GM18511 (cell line): Measurements from ENCODE around the gene APRT.
"Not testable (repeated sequence)": the region's sequence is repeated elsewhere in the genome, so short reads cannot be mapped to it uniquely, and the experiment has no call there.

Experiments
- ATAC-seq: cut with Tn5 transposase; IDR thresholded peaks from one replicate; pipeline ENCODE4 v1.9.1; 2021; ENCODE audit warnings: mild to moderate bottlenecking, moderate library complexity; ENCODE audit not compliant: unreplicated experiment

The APRT gene

DNA sequence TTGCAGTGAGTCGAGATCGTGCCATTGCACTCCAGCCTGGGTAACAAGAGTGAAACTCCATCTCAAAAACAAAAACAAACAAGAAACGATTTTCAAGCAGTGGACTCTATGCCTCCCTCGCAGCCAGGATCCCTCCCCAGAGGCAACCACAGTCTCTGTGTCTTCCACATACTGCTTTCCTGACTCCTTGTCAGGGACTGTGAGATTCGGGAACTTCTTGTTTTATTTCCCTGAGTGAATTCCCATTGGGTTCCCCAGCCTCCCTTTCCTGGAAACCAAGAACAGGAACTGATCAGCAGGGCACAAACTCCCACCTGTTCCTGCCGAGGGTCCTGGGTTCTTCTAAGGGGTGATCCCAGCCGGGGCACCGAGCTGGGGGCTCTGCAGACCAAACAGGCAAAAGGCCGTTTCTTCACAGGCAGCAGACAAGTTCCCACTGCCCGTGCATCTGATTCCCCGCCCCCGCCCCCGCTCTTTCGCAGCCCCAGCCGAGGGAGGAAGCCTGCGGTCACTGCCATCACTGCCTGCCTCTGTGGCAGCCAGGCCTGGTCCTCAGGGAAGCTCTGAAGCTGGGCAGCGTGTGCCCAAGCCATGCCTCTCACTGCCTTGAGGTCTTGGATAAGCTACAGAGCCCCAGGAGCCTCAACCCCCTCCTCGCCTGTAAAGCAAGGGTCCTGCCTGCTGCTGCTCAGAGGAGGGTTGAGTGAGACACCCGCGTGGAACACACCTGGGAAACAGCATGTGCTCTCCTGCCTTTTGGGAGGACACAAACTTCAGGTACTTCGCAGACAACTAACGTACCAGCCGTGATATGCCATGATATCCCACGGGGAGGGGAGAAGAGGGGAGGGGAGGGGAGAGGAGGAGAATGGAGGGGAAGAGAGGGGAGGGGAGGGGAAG lies 21.2 kb downstream of the APRT start:
- ATAC-seq: no peak

DNA sequence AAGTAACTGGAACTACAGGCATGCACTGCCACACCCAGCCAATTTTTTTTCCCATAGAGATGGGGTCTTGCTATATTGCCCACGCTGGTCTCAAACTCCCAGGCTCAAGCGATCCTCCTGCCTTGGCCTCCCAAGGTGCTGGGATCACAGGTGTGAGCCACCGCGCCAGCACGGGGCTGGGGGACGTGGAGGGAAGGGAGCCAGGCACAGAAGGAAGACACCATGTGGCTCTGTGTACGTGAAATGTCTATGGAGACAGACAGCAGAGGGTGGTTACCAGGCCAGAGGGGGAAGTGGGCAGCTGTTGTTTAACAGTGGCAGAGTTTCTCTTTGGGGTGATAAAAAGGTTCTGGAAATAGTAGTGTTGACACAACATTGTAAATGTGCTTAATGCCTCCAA lies 22.1 kb downstream of the APRT start:
- ATAC-seq: no peak

DNA sequence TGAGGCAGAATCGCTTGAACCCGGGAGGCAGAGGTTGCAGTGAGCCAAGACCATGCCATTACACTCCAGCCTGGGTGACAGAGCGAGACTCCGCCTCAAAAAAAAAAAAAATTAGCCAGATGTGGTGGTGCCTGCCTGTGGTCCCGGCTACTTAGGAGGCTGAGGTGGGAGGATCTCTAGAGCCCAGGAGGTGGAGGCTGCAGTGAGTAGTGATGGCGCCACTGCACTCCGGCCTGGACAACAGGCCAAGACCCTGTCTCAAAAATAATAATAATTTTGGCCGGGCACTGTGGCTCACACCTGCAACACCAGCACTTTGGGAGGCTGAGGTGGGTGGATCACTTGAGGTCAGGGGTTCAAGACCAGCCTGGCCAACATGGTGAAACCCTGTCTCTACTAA lies 23.0 kb downstream of the APRT start:
- ATAC-seq: not testable (repeated sequence)

DNA sequence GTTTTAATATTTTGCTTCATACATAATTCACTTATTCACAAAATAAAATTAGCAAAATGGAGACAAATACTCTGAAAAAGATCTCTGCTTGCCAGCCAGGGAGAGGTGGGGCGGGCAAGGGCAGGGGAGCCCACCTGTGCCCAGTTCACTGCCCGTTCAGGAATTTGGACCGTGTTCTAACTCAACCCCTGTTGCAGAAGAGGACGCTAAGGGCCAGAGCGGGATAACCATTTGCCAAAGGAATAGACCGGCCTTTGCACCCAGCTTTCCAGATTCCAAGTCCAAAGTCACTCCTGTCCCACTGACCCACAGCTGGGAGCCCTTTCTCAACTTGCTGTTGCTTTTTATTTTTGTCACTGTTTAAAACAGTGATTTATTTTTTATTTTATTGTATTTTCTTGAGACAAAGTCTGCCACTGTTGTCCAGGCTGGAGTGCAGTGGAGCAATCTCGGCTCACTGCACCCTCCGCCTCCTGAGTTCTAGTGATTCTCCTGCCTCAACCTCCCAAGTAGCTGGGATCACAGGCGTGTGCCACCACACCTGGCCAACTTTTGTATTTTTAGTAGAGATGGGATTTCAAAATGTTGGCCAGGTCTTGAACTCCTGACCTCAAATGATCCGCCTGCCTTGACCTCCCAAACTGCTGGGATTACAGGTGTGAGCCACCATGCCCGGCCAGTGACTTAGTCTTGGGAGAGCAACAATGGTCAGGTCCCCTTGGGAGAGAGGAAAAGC lies 24.0 kb downstream of the APRT start:
- ATAC-seq: no peak

DNA sequence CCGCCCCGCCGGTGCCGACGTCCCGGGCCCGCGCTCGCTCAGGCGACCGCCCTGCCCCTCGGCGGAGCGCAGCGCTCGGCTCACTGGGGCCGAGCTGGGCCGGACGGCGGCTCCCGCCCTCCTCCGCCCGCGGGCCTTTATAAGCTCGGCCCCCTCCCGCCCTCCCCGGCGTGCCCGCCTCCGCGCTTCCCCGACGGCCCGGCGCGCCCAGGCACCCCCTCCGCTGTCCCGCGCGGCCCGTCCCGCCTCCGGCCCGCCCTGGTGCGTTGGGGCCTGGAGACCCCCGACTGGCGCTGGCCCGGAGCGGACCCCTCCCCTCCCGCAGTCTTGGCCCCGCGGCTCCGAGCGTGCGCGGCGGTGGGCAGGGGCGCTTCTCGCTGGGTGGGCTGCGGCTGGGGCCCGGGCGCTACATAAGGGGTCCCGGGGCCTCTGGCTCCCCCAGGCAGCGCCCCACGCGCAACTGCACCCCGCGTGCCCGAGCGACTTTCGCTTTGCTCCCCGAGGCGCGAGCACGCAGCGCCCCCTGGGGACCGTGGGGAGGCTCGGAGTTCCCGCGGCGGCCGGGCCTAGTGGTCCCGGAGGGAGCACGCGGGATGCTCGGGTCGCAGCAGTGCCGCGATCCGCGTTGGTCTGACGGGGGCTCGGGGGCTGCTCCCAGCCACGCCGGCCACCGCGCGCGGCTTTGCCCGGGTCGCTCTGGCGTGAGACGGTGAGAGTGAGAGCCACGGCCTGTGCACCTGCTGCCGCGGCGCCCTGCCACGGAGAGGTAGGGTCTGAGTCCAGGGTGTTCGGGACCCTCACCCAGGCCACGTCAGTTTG lies 26.4 kb downstream of the APRT start, which contains the start of gene PIEZO1:
Gene PIEZO1, minus strand, starts transcription at position 115 of the 819 bp plus-strand sequence. CDS start 256 bp downstream, outside the sequence.
- ATAC-seq: peak; percentile 41

DNA sequence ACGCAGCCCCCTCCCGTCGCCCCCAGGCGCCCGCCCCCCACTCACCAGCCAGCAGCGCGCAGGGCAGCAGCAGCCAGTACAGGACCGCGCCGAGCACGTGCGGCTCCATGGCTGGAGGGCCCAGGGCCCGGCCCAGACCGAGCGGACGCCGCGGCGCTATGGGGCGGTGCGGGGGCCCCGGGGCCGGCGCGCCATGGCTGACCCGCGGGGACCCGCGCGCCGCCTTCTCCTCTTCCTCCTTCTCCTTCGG lies 26.9 kb downstream of the APRT start:
- ATAC-seq: peak; percentile 10

DNA sequence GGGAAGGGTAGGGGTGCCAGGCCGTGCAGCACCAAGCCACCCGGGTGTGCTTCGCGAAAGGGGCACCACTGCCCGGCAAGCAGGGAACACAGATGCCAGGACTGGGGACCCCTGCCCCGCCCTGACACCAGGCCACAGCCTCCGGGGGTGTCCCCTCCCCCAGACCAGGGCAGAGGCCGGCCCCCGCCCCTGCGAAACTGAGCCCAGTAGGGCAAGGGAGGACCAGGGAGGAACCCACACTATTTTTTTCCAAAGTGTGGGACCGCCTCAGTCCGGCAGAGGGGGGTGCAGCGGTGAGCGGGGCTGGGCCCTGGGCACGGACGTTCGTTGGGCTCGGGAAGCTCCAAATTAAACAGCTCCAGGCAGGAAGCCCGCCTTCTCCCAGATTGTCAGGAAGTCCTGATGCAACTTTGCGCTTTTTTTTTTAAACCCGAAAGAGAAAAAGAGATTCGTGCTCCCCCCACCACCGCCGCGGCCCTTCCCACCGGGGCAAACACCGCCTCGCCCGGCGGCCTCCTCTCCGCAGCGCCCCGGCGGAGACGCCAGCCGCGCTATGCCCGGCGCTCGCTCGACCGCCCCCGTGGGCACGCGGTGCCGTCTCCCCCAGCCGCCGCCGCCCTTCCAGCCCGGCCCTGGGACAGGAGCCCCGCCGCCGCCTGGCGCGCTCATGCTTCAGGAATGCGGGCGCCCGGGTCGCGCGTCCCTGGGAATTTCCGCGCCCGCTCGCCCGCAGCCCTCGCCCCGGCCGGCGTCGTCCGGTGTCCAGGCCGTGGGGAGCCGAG lies 27.5 kb downstream of the APRT start:
- ATAC-seq: peak; percentile 26

DNA sequence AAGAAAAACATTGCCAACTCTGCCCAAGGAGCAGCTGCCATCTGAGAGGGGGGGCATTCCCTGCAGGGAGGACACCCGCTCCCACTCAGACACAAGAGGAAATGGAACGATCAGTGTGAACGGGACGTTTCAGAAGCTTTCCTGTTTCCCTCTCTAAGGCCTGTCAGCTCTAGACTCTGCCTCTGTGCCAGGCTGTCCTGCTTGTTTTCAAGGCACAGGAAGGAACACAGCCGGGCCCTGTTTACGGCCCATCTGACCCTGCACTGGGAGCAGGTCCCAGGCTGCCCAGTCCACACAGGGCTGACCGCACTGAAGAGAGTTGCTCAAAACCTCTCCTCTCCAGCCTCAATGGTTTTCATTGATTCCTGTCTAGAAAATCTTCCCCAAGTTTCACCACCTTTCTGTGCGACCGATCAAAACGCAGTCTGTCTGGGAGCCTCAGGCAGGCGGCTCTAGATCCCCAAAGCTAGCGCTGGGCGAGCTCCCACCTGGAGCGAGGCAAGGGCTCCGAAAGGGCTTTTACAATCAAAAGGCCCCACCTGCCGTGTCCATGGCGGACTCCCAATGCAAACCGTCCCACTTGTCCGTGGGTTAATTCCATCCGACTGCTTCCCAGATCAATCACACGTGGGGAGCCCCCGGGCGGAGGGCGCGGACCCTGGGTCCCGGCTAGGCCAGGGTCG lies 28.2 kb downstream of the APRT start:
- no peak for ATAC-seq

DNA sequence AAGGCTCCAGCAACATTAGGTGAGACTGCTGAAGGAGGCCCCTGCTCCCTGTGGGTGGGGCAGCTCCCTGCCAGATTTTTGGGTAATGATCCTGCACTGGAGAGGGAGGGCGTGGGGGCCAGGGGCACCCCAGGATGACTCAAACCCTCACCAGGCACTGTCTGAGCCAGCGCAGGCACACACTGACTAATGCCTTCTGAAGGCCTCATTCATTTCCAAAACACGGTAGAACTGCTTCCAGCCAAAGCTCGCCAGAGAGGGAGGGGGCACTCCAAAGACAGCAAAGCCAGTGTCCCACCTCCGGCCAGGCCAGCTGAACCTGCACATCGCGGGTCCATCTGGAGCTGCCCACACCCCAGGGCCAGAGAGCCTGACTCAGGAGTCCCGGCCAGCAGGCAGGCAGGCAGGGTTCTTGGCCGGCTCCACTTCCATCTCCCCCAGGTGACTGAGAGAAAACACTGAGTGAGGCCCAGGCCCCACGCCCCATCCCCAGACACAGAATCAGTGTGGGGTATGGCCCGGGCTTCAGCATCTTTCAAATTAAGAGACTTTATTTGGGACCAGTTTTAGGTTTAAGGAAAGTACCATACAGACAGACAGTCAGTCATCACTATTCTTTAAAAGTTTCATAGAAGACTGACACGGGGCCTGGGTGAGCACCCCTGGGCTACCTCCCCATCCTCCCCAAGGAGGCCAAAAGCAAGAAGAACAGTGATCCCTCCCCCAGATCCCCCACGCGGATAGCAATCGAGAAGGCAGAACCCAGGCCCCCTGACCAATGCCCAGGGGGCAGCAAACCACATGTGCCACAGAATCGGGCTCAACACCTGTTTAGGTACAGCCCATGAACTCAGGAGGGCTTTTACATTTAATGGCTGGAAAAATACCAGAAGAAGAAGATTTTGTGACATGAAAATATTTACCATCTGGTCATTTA lies 29.0 kb downstream of the APRT start:
- no peak for ATAC-seq

DNA sequence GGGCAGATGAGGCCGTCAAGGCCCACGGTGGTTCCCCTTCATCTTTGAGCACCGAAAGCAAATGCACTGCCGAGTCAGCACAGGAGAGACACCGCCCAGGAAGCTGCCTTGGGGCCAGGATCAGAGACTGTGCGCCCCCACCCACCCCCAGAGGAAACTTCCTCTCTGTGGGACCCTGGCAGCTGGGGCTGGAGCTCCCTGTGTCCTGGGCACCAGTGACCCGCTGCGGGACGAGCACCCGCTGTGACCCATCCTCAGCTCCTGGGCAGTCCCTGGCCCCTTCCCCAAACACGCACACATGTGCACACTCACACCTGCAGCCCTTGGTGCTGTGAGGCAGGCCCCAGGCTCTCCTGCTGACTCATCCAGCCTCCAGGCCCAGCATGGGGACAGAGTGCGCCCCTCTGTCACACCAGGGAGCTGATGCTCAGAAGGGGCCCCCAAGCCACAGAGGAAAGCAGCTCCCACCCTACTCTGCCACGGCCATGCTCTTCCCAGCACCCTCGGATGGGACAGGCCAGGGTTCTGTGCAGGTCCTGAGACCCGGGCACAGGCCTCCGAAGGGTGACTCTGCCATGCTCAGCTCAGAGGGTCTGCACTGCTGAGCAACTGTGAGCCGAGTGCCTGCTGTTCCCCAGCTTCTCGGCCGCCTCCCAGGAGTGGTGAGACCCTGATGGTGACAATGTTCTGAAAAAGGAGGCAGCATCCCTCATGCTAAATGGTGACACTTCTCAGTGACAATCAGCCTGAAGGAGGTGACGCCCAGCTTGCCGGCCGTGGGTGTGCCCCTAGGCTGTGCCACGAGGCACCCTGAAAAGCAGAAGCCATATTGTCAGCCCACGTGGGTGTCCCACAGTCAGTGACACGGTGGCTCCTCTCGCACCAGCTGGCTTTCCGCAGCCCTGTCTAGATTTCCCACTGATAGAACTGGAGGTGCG lies 30.3 kb downstream of the APRT start:
- peak; percentile 53 for ATAC-seq

DNA sequence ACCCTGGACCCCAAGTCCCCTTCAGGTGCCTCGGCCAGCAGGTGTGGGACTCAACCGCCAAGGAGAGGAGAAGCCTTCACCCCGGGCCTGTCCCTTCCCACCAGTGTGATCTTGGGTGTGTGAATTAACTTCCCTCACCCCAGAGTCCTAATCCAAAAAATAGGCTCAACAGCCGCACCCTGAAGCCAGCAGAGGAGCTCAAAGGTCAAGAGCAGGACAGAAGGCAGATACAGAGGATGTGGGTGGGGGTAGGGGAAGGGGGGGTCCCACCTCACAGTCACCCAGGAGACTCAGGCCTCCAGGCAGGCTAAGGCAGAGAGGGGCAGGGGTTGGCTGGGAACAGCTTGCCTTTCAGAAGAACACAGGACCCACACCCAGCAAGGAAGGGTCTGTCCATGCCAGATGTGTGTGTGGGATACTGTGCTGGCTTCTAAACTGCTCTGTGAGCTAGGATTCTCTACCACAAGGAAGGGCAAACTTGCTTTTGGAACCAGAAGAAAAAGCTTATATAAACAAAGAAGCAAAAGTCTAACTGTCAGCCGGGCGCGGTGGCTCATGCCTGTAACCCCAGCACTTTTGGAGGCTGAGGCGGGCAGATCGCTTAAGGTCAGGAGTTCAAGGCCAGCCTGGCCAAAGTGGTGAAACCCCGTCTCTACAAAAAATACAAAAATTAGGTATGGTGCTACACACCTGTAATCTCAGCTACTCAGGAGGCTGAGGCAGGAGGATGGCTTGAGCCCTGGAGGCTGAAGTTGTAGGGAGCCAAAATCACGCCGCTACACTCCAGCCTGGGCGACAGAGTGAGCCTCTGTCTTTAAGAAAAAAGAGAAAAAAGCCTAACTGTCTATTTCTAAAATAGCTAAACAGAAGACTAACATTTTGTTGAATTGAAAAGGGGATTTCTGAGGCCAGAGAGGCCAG lies 31.3 kb downstream of the APRT start:
- no peak for ATAC-seq

DNA sequence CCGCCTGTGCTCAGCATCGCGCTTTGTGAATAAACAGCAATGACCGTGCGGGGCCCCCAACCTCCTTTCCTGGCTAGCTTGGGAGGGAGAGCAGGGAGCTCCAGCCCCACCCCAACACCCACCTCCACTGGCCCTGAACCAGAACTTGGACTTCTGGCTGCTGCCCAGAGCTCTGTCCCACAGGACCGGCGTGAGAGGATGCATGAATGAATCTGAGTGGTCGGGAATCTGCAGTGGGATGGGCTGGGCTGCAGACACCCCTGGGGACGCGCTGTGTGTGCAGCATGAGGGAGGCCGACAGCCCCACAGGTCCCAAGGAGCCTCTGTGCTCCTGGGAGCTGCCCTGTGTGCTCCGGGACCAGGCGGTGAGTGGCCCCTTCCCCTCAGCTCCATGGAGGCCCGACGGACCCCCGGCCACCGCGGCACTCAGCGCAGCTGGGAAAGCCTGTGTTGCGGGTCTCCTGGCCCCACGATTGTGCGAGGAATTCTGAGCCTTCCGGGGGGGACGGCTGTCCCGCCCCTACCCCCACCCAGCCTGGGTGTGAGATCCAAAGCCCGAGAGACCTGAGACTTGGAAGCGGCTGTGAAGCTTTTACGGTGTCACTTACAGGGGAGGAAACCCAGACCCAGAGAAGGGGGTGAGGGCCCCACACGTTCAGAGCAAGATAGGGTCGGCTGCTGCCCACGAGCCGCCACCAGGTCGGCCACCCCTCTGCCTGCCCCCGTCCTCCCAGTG lies 32.2 kb downstream of the APRT start:
- no peak for ATAC-seq

DNA sequence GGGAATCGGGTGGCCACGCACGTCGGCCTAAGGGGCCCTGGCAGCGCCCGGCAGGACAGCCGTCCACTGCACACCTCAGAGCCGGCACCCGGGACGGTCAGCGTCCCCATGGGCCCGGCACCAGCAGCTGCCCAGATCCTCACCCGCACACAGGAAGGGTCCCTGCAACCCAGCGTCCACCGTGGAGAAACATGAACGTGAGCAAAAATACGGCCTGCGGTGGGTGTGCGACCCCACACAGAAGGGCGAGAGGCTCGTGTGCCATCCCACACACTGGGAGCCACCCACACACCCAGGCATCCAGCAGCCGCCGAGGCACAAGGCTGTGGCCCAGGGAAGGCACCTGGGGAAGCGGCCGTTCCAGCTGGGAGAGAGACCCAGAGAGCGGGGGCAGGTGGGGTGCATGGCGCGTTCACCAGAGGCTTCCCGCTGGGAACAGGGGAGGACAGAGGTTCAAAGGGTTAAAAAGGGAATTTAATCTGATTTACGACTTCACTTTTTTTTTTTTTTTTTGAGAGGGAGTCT lies 33.1 kb downstream of the APRT start:
- ATAC-seq: no peak

DNA sequence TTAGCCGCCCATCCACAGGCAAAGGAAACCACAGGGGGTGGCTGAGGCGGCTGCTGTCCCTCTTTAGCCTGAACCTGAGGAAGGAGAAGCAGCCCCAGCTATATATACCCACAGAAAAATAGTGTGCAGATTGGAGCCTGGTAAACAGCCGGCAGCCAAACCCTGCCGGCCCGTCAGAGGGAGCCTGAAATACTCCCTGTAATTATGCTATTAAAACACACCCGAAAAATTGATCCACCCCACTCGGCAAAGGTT lies 33.5 kb downstream of the APRT start:
- no peak for ATAC-seq

DNA sequence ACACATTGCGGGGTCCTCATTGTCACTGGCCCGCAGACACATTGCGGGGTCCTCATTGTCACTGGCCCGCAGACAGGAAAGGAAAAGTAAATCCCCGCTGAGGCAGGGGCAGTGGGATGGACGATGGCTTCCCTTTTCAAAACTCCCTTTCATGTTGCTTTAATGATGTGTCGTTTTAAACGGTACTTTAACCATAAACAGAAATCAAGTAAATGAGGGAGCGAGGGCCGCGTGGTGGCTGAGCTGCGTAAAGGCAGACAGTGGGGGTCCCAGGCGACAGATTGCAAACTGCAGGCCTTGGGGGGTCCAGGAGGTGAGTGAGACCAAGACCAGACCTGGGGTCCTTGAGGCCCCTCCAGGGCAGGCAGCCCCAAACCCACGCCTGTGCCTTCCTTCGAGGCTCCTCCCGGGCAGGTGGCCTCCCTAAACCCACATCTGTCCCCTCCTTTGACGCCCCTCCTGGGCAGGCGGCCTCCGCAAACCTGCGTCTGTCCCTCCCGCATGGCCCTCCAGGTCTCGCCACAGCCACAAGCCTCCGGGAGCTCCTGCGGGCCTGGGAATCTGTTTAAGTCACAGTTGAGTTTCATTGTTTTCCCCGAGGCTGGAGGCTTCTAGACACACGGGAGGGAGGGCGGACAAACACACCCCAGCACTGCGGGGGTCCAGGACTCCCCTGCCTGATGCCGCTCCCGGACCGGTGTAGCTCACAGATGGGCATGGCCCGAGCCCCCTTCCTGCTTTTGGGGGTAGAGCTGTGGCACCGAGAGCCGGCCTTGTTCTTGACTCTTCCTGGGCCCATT lies 34.1 kb downstream of the APRT start:
- ATAC-seq: no peak
